Jurkat, Clone E6-1 (cell line): ENCODE results near the gene PXMP2.

Source experiments
- DNase-seq: peaks from one replicate; pipeline ENCODE4 v3.0.0-alpha.2; 2011; ENCODE audit warnings: low read depth, low spot score
- H3K4me3 ChIP-seq: 2 replicates; pipeline ENCODE4 v1.5.1; 2011; ENCODE audit warnings: mild to moderate bottlenecking, low read length, control low read depth, moderate library complexity

Gene PXMP2

GRCh38 chr12:132658149-132658894 is 29.1 kb upstream of the PXMP2 start:
- no peak overlapping the region for H3K4me3 ChIP-seq
- DNase-seq = peak; percentile 51

- H3K4me3 ChIP-seq = no peak overlapping the region
- no peak for DNase-seq
Measured at GRCh38 chr12:132659146-132659545, 28.2 kb upstream of the PXMP2 start.

- H3K4me3 ChIP-seq = no peak overlapping the region
- DNase-seq = peak; percentile 80
Measured at GRCh38 chr12:132660052-132660451, 27.3 kb upstream of the PXMP2 start.

- H3K4me3 ChIP-seq = no peak overlapping the region
- peak; percentile 77 for DNase-seq
Measured at GRCh38 chr12:132660996-132661395, 26.4 kb upstream of the PXMP2 start.

GRCh38 chr12:132661972-132662371 is 25.4 kb upstream of the PXMP2 start:
- no peak for DNase-seq
- no peak overlapping the region for H3K4me3 ChIP-seq

- peak overlapping the region; percentile 35 for H3K4me3 ChIP-seq
- DNase-seq = peak; percentile 86
Measured at GRCh38 chr12:132662901-132663755, 24.3 kb upstream of the PXMP2 start.

- no peak overlapping the region for H3K4me3 ChIP-seq
- no peak for DNase-seq
Measured at GRCh38 chr12:132664206-132665148, 22.9 kb upstream of the PXMP2 start.

- DNase-seq = no peak
- no peak overlapping the region for H3K4me3 ChIP-seq
Measured at GRCh38 chr12:132665149-132665491, 22.3 kb upstream of the PXMP2 start.

- DNase-seq = no peak
Measured at GRCh38 chr12:132665794-132666193, 21.6 kb upstream of the PXMP2 start.

GRCh38 chr12:132668191-132669088 is 18.9 kb upstream of the PXMP2 start:
- no peak overlapping the region for H3K4me3 ChIP-seq
- no peak for DNase-seq

More at GRCh38 chr12:132665794-132666193, 21.6 kb upstream of the PXMP2 start:
- no peak overlapping the region for H3K4me3 ChIP-seq

GRCh38 chr12:132669166-132669879 is 18.1 kb upstream of the PXMP2 start:
- no peak for DNase-seq
- no peak overlapping the region for H3K4me3 ChIP-seq

- DNase-seq = no peak
- no peak overlapping the region for H3K4me3 ChIP-seq
Measured at GRCh38 chr12:132672116-132672515, 15.3 kb upstream of the PXMP2 start.

GRCh38 chr12:132672678-132673077 is 14.7 kb upstream of the PXMP2 start:
- no peak overlapping the region for H3K4me3 ChIP-seq
- no peak for DNase-seq

GRCh38 chr12:132673288-132674179 is 13.9 kb upstream of the PXMP2 start:
- H3K4me3 ChIP-seq = no peak overlapping the region
- DNase-seq = no peak

GRCh38 chr12:132674561-132674960 is 12.8 kb upstream of the PXMP2 start:
- no peak overlapping the region for H3K4me3 ChIP-seq
- no peak for DNase-seq

GRCh38 chr12:132675757-132676432 is 11.5 kb upstream of the PXMP2 start:
- H3K4me3 ChIP-seq = no peak overlapping the region
- DNase-seq = no peak
